ENCODE measurements around the gene IL1B. TPM values are rescaled to one million over a fixed set of nuclear protein-coding genes. Genes with fewer than 3 reads are reported as not detected.

The IL1B gene
- total and polyA plus RNA-seq, 2 donors (not counting 3 experiments of a cell fraction or from before 2014, with no cell fraction given): 0.25 TPM; not detected in 1

GRCh38 chr2:112794841-112795240 lies 41.7 kb downstream of the IL1B start:
- peaks cover 16% of the 10 kb centered on the region for H3K4me1 ChIP-seq (ENCODE audit: control insufficient read depth, extremely low read depth, insufficient read depth, low read length)
- intact Hi-C loops (cut with micrococcal nuclease) (loop anchor here (1.0 kb wide), 1 partner anchor 17 kb away; no protein-coding TSS in a partner anchor), dilution Hi-C loops (cut with MboI; ENCODE audit: extremely low pct_ligation_motif_present, low sequenced_read_pairs) (no loop called here)
- no peaks in the 10 kb centered on the region for H3K27me3 ChIP-seq (ENCODE audit: control insufficient read depth in 2 of 2, insufficient read depth in 2 of 2, low read length in 2 of 2)
- no peaks in the 10 kb centered on the region for H3K9me1 ChIP-seq (replicated peaks; ENCODE audit: control insufficient read depth, extremely low read depth, insufficient read depth, low read length)
- no peak overlapping the region for H2AFZ ChIP-seq (ENCODE audit: low read depth, low read length)
- no peak for TF ChIP-seq MYC (IDR thresholded peaks at IDR 0.05; ENCODE audit: low read depth, low read length)
- no peak for TF ChIP-seq POLR2AphosphoS5 (IDR thresholded peaks at IDR 0.05; ENCODE audit: insufficient read depth, low read depth, low read length)
- TF ChIP-seq POLR2A (IDR thresholded peaks at IDR 0.05; ENCODE audit: low read depth, low read length): no peak
- TF ChIP-seq, protein P1, sequence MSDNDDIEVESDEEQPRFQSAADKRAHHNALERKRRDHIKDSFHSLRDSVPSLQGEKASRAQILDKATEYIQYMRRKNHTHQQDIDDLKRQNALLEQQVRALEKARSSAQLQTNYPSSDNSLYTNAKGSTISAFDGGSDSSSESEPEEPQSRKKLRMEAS (IDR thresholded peaks at IDR 0.05; ENCODE audit: insufficient read depth, insufficient read length): no peak
- no peak for TF ChIP-seq GATA2 (IDR thresholded peaks at IDR 0.05; ENCODE audit: insufficient read depth, insufficient read length, low read depth, low read length)
- TF ChIP-seq EZH2 (IDR thresholded peaks at IDR 0.05; ENCODE audit: borderline replicate concordance, low read depth, low read length, severe bottlenecking): no peak
- no peak for TF ChIP-seq JUN (IDR thresholded peaks at IDR 0.05; ENCODE audit: borderline replicate concordance, insufficient read depth, insufficient read length, low read depth)
- TF ChIP-seq FOS (IDR thresholded peaks at IDR 0.05; ENCODE audit: borderline replicate concordance, insufficient read depth, low read length): no peak
- TF ChIP-seq, protein P2, sequence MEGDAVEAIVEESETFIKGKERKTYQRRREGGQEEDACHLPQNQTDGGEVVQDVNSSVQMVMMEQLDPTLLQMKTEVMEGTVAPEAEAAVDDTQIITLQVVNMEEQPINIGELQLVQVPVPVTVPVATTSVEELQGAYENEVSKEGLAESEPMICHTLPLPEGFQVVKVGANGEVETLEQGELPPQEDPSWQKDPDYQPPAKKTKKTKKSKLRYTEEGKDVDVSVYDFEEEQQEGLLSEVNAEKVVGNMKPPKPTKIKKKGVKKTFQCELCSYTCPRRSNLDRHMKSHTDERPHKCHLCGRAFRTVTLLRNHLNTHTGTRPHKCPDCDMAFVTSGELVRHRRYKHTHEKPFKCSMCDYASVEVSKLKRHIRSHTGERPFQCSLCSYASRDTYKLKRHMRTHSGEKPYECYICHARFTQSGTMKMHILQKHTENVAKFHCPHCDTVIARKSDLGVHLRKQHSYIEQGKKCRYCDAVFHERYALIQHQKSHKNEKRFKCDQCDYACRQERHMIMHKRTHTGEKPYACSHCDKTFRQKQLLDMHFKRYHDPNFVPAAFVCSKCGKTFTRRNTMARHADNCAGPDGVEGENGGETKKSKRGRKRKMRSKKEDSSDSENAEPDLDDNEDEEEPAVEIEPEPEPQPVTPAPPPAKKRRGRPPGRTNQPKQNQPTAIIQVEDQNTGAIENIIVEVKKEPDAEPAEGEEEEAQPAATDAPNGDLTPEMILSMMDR (IDR thresholded peaks at IDR 0.05; ENCODE audit: extremely low read depth in 1 of 2, insufficient read depth in 1 of 2, low read depth in 1 of 2, low read length in 2 of 2): no peak
- no TSS peak for BruUV-seq (replicated peaks)
- no peaks in the 10 kb centered on the region for H3K9me3 ChIP-seq (replicated peaks; ENCODE audit: control insufficient read depth, insufficient read depth, low read length)
- no peaks in the 10 kb centered on the region for H3K79me2 ChIP-seq (ENCODE audit: control insufficient read depth, insufficient read depth, low read length)
- no peak overlapping the region for H3K4me3 ChIP-seq (replicated peaks in 1 of 3; ENCODE audit: insufficient read depth in 1 of 3, low read depth in 1 of 3, low read length in 3 of 3)
- H3K4me2 ChIP-seq (ENCODE audit: insufficient read depth, low read length): no peak overlapping the region
- DNase-seq (ENCODE audit: low read depth, low spot score) (no peak), FAIRE-seq (no peak)
- ChIA-PET CTCF (interaction anchor here (0.6 to 1.7 kb wide), 5 partner anchors 10 to 164 kb away, joined by 3 to 6 read pairs (median 3); no protein-coding TSS in a partner anchor), POLR2A (no interaction called here)
- no peak overlapping the region for H3K27ac ChIP-seq (ENCODE audit: insufficient read depth, low read depth, low read length)
- no peaks in the 10 kb centered on the region for H4K20me1 ChIP-seq (replicated peaks; ENCODE audit: control insufficient read depth, extremely low read depth, insufficient read depth, low read length)
- no peaks in the 10 kb centered on the region for H3K36me3 ChIP-seq (ENCODE audit: control insufficient read depth in 2 of 2, extremely low read depth in 1 of 2, insufficient read depth in 2 of 2, low read length in 2 of 2)
- H3K9ac ChIP-seq (replicated peaks; ENCODE audit: extremely low read depth, insufficient read depth, low read length): no peak overlapping the region
